ENCODE data around the gene PTPRB. TPM values are rescaled to one million over a fixed set of nuclear protein-coding genes. Genes with fewer than 3 reads are reported as not detected.

PTPRB gene
- total RNA-seq, 1 experiment from 2014 or later: 0.33 TPM

DNA sequence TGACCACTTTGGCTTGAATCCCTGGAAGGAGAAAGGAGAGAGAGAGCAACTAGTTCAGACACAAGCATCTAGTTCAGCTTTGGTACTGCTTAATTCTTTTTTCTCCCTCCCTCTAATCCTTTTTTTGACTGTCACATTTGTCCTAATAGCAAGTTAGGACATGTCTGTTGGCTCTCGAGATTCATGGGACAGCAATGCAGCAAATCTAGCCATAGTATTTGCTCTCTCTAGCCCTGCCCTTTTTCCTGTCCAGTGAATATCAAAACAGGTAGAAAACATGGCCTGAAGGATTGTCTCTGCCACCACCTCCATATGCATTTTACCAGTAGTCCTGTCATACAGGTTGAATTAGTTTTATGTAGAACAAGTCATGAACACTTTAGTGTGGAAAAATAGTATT is 116.4 kb downstream of the PTPRB start:
- in situ Hi-C loops (cut with HindIII; ENCODE audit: low pct_unique_long_range_greater_than_20kb, low sequenced_read_pairs) (no loop called here), intact Hi-C loops (cut with micrococcal nuclease; ENCODE audit: unreplicated experiment) (no loop called here)
- no TSS peak for BruUV-seq (replicated peaks)
- Histone ChIP-seq H3K27me3 (ENCODE audit: control insufficient read depth, insufficient read depth, low read length) (no peaks in the 10 kb centered on the region), H3K9me3 (ENCODE audit: control insufficient read depth, insufficient read depth, low read depth, low read length) (no peaks in the 10 kb centered on the region), H3K4me1 (ENCODE audit: control insufficient read depth, insufficient read depth, low read length) (no peaks in the 10 kb centered on the region), H3K27ac (ENCODE audit: low read length) (no peak overlapping the region), H3K36me3 (ENCODE audit: control insufficient read depth, insufficient read depth, low read length) (no peaks in the 10 kb centered on the region), H3K4me3 (ENCODE audit: low read depth in 2 of 2, low read length in 2 of 2) (no peak overlapping the region)
- ChIA-PET CTCF (no interaction called here), POLR2A (interaction anchor here (0.6 kb wide), 1 partner anchor 337 kb away, joined by 5 read pairs; no protein-coding TSS in a partner anchor)
- ATAC-seq (no peak), DNase-seq (ENCODE audit: low read depth, low spot score) (no peak)
- TF ChIP-seq TCF7L2 (IDR thresholded peaks at IDR 0.05; ENCODE audit: low read depth, low read length): no peak
- TF ChIP-seq SIN3A (IDR thresholded peaks at IDR 0.05; ENCODE audit: borderline replicate concordance, insufficient read depth, low read depth, low read length): no peak
- TF ChIP-seq POLR2AphosphoS5 (IDR thresholded peaks at IDR 0.05; ENCODE audit: low read depth, low read length): no peak
- TF ChIP-seq, protein P1, sequence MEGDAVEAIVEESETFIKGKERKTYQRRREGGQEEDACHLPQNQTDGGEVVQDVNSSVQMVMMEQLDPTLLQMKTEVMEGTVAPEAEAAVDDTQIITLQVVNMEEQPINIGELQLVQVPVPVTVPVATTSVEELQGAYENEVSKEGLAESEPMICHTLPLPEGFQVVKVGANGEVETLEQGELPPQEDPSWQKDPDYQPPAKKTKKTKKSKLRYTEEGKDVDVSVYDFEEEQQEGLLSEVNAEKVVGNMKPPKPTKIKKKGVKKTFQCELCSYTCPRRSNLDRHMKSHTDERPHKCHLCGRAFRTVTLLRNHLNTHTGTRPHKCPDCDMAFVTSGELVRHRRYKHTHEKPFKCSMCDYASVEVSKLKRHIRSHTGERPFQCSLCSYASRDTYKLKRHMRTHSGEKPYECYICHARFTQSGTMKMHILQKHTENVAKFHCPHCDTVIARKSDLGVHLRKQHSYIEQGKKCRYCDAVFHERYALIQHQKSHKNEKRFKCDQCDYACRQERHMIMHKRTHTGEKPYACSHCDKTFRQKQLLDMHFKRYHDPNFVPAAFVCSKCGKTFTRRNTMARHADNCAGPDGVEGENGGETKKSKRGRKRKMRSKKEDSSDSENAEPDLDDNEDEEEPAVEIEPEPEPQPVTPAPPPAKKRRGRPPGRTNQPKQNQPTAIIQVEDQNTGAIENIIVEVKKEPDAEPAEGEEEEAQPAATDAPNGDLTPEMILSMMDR (IDR thresholded peaks at IDR 0.05): no peak
- TF ChIP-seq, protein P2, sequence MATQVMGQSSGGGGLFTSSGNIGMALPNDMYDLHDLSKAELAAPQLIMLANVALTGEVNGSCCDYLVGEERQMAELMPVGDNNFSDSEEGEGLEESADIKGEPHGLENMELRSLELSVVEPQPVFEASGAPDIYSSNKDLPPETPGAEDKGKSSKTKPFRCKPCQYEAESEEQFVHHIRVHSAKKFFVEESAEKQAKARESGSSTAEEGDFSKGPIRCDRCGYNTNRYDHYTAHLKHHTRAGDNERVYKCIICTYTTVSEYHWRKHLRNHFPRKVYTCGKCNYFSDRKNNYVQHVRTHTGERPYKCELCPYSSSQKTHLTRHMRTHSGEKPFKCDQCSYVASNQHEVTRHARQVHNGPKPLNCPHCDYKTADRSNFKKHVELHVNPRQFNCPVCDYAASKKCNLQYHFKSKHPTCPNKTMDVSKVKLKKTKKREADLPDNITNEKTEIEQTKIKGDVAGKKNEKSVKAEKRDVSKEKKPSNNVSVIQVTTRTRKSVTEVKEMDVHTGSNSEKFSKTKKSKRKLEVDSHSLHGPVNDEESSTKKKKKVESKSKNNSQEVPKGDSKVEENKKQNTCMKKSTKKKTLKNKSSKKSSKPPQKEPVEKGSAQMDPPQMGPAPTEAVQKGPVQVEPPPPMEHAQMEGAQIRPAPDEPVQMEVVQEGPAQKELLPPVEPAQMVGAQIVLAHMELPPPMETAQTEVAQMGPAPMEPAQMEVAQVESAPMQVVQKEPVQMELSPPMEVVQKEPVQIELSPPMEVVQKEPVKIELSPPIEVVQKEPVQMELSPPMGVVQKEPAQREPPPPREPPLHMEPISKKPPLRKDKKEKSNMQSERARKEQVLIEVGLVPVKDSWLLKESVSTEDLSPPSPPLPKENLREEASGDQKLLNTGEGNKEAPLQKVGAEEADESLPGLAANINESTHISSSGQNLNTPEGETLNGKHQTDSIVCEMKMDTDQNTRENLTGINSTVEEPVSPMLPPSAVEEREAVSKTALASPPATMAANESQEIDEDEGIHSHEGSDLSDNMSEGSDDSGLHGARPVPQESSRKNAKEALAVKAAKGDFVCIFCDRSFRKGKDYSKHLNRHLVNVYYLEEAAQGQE (IDR thresholded peaks at IDR 0.05; ENCODE audit: insufficient read depth in 1 of 2, low read depth in 2 of 2, low read length in 1 of 2): no peak

DNA sequence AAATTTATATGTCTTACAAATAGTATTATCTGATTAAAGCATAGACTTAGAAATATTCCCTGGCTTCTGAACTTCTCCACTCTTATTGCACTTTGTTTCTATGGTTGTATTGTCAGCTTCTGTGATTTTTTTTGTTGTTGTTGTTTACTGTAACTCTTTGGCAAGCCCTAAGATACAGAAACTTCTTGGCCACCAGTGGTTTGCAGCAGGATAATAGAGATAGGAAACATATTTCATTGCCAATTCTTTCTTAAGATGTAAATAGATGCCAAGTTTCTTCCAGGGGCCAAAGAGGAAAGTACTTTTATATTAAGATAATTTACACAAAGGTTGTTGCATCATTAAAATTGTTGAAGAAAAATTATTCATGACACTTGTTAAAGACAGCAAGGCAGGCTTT is 123.8 kb downstream of the PTPRB start:
- ChIA-PET POLR2A (no interaction called here), CTCF (no interaction called here)
- ATAC-seq: no peak
- Histone ChIP-seq H3K27me3 (ENCODE audit: control insufficient read depth, insufficient read depth, low read length) (no peaks in the 10 kb centered on the region), H3K4me1 (ENCODE audit: control insufficient read depth, insufficient read depth, low read length) (no peaks in the 10 kb centered on the region), H3K27ac (ENCODE audit: low read length) (no peak overlapping the region), H3K4me3 (ENCODE audit: low read depth in 2 of 2, low read length in 2 of 2) (no peak overlapping the region), H3K36me3 (ENCODE audit: control insufficient read depth, insufficient read depth, low read length) (no peaks in the 10 kb centered on the region), H3K9me3 (ENCODE audit: control insufficient read depth, insufficient read depth, low read depth, low read length) (no peaks in the 10 kb centered on the region)
- DNase-seq (ENCODE audit: low read depth, low spot score): no peak
- TF ChIP-seq, protein P1 (IDR thresholded peaks at IDR 0.05): no peak
- TF ChIP-seq POLR2AphosphoS5 (IDR thresholded peaks at IDR 0.05; ENCODE audit: low read depth, low read length): no peak
- TF ChIP-seq TCF7L2 (IDR thresholded peaks at IDR 0.05; ENCODE audit: low read depth, low read length): no peak
- TF ChIP-seq, protein P2 (IDR thresholded peaks at IDR 0.05; ENCODE audit: insufficient read depth in 1 of 2, low read depth in 2 of 2, low read length in 1 of 2): no peak
- TF ChIP-seq SIN3A (IDR thresholded peaks at IDR 0.05; ENCODE audit: borderline replicate concordance, insufficient read depth, low read depth, low read length): no peak
- in situ Hi-C loops (cut with HindIII; ENCODE audit: low pct_unique_long_range_greater_than_20kb, low sequenced_read_pairs) (no loop called here), intact Hi-C loops (cut with micrococcal nuclease; ENCODE audit: unreplicated experiment) (no loop called here)
- BruUV-seq (replicated peaks): no TSS peak

Data from Panc1 (cell line).